H7 (cell line): ENCODE results near the gene NPAS3. TPM values are rescaled to one million over a fixed set of nuclear protein-coding genes. Genes with fewer than 3 reads are reported as not detected.

Source experiments
- DNase-seq: peaks from one replicate; pipeline ENCODE4 v3.0.0; 2012
- H3K27me3 ChIP-seq: 2 replicates; pipeline ENCODE4 v1.6.0; 2011; ENCODE audit warnings: mild to moderate bottlenecking, low read length; ENCODE audit not compliant: control insufficient read depth, insufficient read depth
- H3K36me3 ChIP-seq: replicated peaks from 2 replicates; pipeline ENCODE4 v1.5.1; 2011; ENCODE audit warnings: low read length; ENCODE audit not compliant: control insufficient read depth, insufficient read depth
- H3K4me3 ChIP-seq: 2 replicates; pipeline ENCODE4 v1.5.1; 2011; ENCODE audit warnings: low read depth, mild to moderate bottlenecking, control low read depth, low read length, moderate library complexity; ENCODE audit not compliant: insufficient read depth
- total RNA-seq: library from RNA; depleted of rRNA; stranded (reverse); fragments of >200 nt; shearing (Covaris generic); gene quantifications from 2 replicates; pipeline ENCODE4 v1.2.3, GENCODE V29; 2014

The NPAS3 gene
- total RNA-seq, 1 experiment from 2014 or later = 4.3 TPM

DNA sequence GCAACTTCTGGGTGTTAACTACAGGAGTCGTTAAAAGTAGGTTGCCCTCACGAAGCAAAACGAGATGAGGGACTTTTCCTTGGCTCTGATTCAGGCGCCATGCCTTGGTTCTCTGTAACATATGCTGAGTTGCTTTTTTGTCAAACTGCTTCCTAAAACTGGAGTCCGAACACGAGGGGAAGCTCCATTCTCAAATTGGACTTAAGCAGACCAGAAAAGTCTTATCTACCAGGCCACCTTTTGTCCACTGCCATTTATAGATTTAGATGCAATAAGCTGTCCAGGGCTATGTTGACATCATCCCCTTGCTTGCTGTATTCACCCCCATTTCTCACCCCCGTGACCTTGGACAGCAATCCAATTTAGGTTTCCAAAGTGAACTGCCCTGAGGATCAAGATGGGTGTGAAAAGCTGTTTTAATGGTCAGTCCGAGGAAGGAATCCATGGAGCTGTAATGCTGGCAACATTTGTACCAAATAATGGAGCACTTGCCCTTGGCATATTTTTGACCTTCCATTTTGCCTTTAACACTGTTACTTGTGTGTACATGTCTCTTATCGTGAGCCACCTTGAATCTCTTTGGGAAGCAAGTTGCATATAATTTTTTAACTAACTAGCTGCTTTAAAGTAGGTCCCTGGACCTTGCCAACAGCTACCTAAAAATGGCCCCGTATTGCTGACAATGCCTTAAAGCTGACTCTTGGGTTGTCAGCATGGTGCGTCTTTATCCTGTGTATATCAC lies 714.1 kb downstream of the NPAS3 start:
- no peak for DNase-seq
- no peak overlapping the region for H3K4me3 ChIP-seq
- H3K27me3 ChIP-seq = no peaks in the 10 kb centered on the region
- H3K36me3 ChIP-seq = no peaks in the 10 kb centered on the region

DNA sequence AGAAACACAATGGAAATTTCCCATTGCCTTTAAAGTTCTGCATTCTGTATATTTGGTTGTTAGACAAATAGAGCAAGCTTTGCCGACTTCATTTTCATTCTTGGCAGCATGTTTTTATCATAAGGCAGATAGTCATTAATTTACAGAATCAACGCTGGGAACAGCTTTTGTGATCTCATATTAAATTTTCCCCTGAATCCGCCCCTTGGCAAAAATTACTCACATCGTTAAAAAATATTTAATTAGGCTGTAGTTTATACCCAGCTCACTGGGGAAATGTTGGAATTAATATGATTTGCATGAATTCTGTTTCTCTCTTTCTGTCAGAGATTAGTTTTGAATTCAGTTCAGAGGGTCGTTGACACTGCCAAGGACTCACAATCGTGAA lies 714.6 kb downstream of the NPAS3 start:
- Histone ChIP-seq H3K27me3 (no peaks in the 10 kb centered on the region), H3K36me3 (no peaks in the 10 kb centered on the region), H3K4me3 (no peak overlapping the region)
- DNase-seq = no peak

DNA sequence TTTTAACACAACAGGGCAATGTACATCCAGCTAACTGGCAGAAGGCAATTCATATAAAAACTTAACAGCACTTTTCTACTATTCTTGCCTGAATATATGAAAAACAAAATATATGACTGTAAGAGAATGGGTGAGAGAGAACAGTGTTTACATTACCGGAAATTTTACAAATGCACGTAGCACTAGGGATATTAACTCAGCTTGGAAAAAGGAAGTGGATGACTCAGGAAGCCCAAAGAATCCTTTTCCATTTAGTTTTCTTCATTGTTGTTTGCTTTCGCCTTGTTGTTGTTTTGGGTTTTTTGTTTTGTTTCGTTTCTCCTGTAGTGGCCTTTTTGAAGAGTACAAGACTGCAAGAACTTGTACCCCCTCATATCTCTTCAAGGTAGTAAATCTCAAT lies 716.7 kb downstream of the NPAS3 start:
- H3K27me3 ChIP-seq = no peaks in the 10 kb centered on the region
- no peak for DNase-seq
- H3K36me3 ChIP-seq = no peaks in the 10 kb centered on the region
- H3K4me3 ChIP-seq = no peak overlapping the region

DNA sequence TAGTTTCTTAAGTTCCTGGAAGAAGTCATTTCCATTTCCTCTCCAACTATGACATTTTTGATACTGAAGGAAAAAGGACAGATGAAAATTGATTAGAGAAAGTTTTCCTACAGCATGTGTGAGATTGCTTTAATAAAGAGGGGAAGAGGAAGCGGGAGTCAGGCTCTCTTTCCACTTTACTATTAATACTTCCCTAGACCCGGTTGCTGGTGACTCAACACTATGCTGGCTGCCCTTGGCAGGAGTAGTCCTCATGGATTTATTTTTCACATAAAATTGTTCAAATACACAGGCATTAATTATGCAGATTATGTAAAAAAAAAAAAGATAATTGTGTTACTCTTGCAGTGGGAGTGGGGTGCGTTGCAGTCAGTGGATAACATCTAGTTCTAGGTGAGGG lies 718.8 kb downstream of the NPAS3 start:
- H3K4me3 ChIP-seq = no peak overlapping the region
- H3K36me3 ChIP-seq = no peaks in the 10 kb centered on the region
- no peak for DNase-seq
- H3K27me3 ChIP-seq = no peaks in the 10 kb centered on the region

DNA sequence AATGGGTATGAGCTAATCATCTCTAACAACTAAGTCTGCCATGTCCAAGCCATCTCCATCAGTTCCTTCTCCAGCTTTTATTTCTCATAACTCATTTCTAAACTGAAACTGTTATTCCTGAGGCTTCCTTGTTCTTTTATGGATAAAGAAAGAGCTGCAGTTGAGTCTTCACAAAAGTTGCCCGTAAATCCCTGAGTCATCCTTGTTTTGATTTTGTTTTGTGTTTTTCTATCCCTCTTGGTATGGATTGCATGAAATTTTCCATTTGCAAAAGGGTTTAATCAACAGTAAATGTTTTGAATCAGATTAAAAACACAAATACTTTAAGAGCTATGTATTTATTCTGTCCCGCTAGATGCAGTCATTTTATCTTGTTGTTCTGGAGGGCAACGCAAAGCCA lies 721.6 kb downstream of the NPAS3 start:
- no peaks in the 10 kb centered on the region for H3K36me3 ChIP-seq
- H3K27me3 ChIP-seq = no peaks in the 10 kb centered on the region
- no peak for DNase-seq
- no peak overlapping the region for H3K4me3 ChIP-seq

DNA sequence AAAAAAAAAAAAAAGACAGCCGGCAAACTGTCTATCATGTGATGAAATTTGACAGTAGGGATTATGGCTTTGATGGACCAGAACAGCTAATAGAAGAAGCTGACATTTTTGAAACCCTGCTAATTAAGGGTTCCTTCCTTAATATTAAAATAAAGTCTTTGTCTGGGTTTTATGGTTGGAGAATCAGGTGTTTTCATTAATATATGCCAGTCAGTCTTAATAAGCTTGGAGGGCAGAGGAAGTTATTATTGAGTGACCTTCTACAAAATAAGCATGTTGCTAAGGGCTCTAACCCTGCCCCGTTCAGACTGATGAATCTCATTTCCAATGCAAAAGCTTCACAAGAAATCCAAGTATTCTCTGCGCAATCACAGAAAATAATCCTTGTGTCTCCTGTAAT lies 722.4 kb downstream of the NPAS3 start:
- Histone ChIP-seq H3K27me3 (no peaks in the 10 kb centered on the region), H3K36me3 (no peaks in the 10 kb centered on the region), H3K4me3 (no peak overlapping the region)
- no peak for DNase-seq

DNA sequence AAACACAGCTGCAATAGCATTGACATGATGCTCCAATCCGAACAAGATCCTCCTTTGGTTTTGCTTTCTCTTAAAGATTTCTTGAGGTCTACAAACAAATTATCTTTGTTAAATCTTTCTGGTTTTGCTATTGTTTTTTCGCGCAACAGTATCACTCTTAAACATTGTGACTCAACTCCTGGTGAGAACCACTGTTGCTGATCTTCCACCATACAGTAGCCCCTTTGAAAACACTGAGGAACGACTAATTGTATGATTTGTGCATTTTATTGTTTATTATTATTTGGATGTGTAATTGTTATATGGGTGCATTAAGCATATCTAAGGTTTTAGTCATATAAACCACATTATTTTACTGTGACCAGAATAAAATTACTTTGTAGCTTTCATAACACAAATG lies 729.4 kb downstream of the NPAS3 start:
- Histone ChIP-seq H3K4me3 (no peak overlapping the region), H3K36me3 (no peaks in the 10 kb centered on the region), H3K27me3 (no peaks in the 10 kb centered on the region)
- DNase-seq = no peak

DNA sequence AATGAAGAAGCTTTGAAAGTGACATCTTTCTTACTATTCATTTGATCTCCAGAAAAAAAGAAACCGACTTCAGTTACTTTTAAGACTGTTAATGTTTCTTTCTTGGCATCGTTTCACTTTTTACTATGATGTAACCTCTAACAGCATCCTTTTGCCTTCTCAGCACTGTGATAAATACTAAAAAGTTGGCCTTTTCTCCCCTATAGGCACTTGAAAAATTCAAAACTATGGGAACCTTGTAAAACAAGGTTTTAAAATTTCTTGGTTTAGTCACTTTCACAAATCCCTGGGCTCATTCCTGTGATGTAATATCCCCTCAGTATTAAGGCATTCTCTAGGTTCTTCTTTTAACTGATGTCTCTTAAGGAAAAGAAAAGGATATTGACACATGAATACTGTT lies 730.4 kb downstream of the NPAS3 start:
- DNase-seq = no peak
- H3K27me3 ChIP-seq = no peaks in the 10 kb centered on the region
- H3K36me3 ChIP-seq = no peaks in the 10 kb centered on the region
- H3K4me3 ChIP-seq = no peak overlapping the region

DNA sequence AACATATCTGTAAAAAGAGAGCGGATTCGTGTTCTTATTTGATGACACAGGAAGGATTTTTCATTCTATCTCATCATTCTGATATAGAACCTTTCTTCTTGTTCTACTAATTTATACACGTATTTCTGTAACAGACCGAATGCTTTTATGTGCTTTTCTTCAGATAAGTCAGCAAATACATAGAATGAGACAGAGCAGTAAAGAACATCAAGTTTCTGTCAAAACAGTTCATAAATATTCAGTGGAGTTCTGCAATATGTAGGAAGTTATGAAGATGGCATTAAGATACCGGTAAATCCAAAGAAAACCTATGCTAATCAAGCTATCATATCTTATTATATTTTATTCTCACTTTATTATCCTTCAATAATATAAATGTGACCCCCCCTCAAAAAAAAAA lies 731.6 kb downstream of the NPAS3 start:
- H3K36me3 ChIP-seq = no peaks in the 10 kb centered on the region
- H3K27me3 ChIP-seq = no peaks in the 10 kb centered on the region
- DNase-seq = no peak
- H3K4me3 ChIP-seq = no peak overlapping the region

DNA sequence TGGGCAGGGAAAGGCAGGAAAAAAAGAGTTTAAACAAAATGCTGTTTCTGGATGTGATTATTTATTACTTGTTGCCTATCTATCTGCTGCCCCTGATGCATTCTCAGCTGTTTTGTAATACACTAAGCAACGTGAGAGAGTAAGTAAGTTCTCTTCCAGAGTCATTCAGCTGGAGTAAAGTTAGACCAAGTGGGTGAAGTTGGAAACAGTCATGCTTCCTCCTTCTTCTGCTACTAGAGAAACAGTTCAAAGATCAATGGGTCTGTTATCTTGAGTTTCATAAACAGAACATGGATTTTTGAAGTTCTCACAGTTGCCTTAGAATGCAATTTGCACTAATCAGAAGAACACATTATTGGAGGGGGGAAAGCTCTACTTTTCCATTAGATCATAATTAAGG lies 732.9 kb downstream of the NPAS3 start:
- no peak for DNase-seq
- no peaks in the 10 kb centered on the region for H3K27me3 ChIP-seq
- H3K4me3 ChIP-seq = no peak overlapping the region
- H3K36me3 ChIP-seq = no peaks in the 10 kb centered on the region

DNA sequence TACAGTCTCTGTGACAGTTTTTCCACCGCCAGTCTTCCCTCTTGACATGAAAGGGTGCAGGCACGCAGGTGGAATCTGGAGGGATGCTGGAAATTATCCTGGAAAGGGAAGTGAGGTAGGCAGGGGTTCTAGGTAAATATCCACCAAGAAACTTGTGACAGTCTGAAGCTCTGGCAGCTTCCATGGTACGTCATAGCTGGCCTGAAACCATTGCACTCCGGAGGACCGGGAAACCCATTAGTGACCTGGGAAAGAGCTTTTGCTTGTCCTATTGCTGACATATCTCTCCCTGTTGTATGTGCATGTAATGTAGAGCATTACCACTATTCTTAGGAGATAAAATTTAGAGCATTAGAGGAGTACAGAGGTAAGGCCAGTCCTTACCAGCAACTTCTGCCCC lies 736.2 kb downstream of the NPAS3 start:
- no peak for DNase-seq
- no peaks in the 10 kb centered on the region for H3K36me3 ChIP-seq
- no peak overlapping the region for H3K4me3 ChIP-seq
- no peaks in the 10 kb centered on the region for H3K27me3 ChIP-seq

DNA sequence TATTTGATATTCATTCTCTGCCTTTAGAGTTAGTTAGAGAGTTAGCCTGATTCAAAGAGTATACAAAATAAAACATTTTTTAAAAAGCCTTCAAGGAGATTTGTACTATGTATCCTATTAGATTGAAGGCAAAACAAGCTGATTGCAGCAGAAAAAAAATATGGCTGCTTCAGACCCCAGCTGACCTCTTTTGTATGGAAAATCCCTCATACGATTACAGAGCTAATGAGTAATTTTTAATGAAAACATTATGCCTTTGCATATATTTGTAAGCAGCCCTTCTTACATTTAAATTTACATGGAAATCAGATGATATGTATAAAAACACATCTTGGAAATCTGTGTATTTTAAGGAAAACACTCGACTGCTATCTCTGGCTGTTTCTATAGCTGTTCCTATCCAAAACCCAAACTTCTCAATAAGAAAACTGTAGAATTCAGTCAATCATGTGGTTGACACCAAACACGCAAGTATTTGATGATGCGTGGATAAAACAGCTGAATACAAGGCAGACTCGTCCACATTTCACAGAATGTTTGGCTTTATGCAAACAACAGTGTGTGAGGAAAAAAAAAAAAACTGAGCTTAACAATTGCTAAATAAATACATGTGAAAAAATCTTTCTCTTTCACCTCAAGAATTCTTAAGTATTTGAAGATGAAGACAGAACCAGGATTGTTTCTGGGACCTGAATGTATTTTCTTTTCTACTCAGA lies 736.9 kb downstream of the NPAS3 start:
- no peak overlapping the region for H3K4me3 ChIP-seq
- no peak for DNase-seq

DNA sequence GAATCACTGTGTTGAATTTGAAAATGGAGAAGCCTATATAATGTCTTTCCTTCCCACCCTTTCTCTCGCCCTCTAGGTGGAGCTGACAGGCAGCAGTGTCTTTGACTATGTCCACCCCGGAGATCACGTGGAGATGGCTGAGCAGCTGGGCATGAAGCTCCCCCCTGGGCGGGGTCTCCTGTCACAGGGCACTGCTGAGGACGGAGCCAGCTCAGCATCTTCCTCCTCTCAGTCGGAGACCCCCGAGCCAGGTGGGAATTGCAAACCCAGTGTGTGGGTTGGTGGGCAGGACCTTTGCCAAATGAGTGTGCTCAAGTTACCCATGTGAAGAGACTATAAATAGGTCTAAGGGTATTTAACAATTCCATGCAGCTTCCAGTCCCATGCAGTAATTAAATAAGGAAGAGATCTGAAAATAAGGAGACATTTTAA lies 737.5 kb downstream of the NPAS3 start:
- DNase-seq = peak; percentile 68
- no peaks in the 10 kb centered on the region for H3K36me3 ChIP-seq
- no peak overlapping the region for H3K4me3 ChIP-seq
- no peaks in the 10 kb centered on the region for H3K27me3 ChIP-seq

More for the DNA sequence above, 736.9 kb downstream of the NPAS3 start:
- no peaks in the 10 kb centered on the region for H3K27me3 ChIP-seq
- H3K36me3 ChIP-seq = no peaks in the 10 kb centered on the region

DNA sequence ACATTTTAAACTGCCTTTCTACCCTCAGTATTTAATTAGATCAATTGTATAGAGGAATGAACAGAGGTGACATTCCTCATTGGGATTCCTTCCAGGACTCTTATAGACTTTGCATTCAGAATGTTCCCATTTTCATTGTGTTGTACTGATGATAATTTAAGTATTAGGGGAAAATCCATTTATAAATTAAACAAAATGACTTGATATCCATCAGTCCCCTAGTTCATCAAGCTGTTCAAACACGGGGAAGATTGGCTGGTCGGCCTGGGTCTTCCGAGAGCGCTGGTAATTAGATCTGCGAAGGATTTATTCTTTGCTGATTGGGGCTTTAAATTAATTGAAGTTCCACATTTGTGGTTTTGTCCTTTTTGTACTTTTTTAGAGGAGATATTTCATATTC lies 738.2 kb downstream of the NPAS3 start:
- no peak for DNase-seq
- Histone ChIP-seq H3K4me3 (no peak overlapping the region), H3K27me3 (no peaks in the 10 kb centered on the region)

DNA sequence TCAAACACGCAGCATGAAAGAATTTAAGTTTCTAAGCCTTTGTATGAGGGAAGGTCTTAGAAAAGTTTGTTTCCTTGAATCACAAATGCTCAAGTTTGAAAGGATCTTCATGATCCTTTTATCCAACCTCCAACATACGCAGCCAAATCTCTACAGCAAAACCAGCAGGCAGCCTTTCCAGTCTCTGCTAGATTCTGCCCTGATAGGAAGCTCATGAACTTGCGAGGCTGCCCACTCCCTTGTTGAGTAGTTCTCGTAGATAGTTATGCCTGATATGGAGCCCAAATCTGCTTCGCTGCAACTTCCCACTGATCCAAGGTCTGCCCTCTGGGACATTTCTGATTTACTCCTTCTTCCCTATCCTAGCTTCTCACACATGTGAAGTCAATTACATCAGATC lies 739.3 kb downstream of the NPAS3 start:
- H3K27me3 ChIP-seq = no peaks in the 10 kb centered on the region
- no peaks in the 10 kb centered on the region for H3K36me3 ChIP-seq
- no peak for DNase-seq
- no peak overlapping the region for H3K4me3 ChIP-seq

More for the DNA sequence above, 738.2 kb downstream of the NPAS3 start:
- H3K36me3 ChIP-seq = no peaks in the 10 kb centered on the region
